GM18520 (cell line): ENCODE data around the gene MRFAP1L1.
"Not testable (repeated sequence)": the region's sequence is repeated elsewhere in the genome, so short reads cannot be mapped to it uniquely, and the experiment has no call there.

Source experiments
- ATAC-seq: cut with Tn5 transposase; IDR thresholded peaks from one replicate; pipeline ENCODE4 v1.9.1; 2021; ENCODE audit not compliant: unreplicated experiment

The MRFAP1L1 gene

GRCh38 chr4:6734165-6734786, 24.6 kb upstream of the MRFAP1L1 start:
- ATAC-seq = no peak

GRCh38 chr4:6733358-6734164, 23.9 kb upstream of the MRFAP1L1 start:
- ATAC-seq = no peak

- no peak for ATAC-seq
Measured at GRCh38 chr4:6732441-6733357, 23.0 kb upstream of the MRFAP1L1 start.

- no peak for ATAC-seq
Measured at GRCh38 chr4:6731780-6732179, 22.1 kb upstream of the MRFAP1L1 start.

- no peak for ATAC-seq
Measured at GRCh38 chr4:6731318-6731675, 21.6 kb upstream of the MRFAP1L1 start.

- no peak for ATAC-seq
Measured at GRCh38 chr4:6730603-6731317, 21.1 kb upstream of the MRFAP1L1 start.

GRCh38 chr4:6728320-6729029, 18.8 kb upstream of the MRFAP1L1 start:
- no peak for ATAC-seq

- no peak for ATAC-seq
Measured at GRCh38 chr4:6727943-6728250, 18.2 kb upstream of the MRFAP1L1 start.

GRCh38 chr4:6727081-6727942, 17.6 kb upstream of the MRFAP1L1 start:
- ATAC-seq = no peak

- ATAC-seq = not testable (repeated sequence)
Measured at GRCh38 chr4:6725427-6725961, 15.8 kb upstream of the MRFAP1L1 start.

- no peak for ATAC-seq
Measured at GRCh38 chr4:6724421-6725111, 14.9 kb upstream of the MRFAP1L1 start.

GRCh38 chr4:6723851-6724250, 14.2 kb upstream of the MRFAP1L1 start:
- no peak for ATAC-seq

GRCh38 chr4:6722891-6723290, 13.2 kb upstream of the MRFAP1L1 start:
- no peak for ATAC-seq

GRCh38 chr4:6721121-6721520, 11.5 kb upstream of the MRFAP1L1 start:
- no peak for ATAC-seq

- no peak for ATAC-seq
Measured at GRCh38 chr4:6720202-6720699, 10.6 kb upstream of the MRFAP1L1 start.

- no peak for ATAC-seq
Measured at GRCh38 chr4:6719611-6720179, 10.0 kb upstream of the MRFAP1L1 start.

- no peak for ATAC-seq
Measured at GRCh38 chr4:6718932-6719610, 9.4 kb upstream of the MRFAP1L1 start.
